GM18502 (cell line): ENCODE measurements around the gene ERBB3.
A peak's percentile ranks its signal among the peaks of the same experiment; 100 is the strongest.

Experiments
- ATAC-seq: cut with Tn5 transposase; IDR thresholded peaks from one replicate; pipeline ENCODE4 v1.9.1; 2021; ENCODE audit warnings: mild to moderate bottlenecking; ENCODE audit not compliant: unreplicated experiment, poor library complexity

ERBB3 gene

DNA sequence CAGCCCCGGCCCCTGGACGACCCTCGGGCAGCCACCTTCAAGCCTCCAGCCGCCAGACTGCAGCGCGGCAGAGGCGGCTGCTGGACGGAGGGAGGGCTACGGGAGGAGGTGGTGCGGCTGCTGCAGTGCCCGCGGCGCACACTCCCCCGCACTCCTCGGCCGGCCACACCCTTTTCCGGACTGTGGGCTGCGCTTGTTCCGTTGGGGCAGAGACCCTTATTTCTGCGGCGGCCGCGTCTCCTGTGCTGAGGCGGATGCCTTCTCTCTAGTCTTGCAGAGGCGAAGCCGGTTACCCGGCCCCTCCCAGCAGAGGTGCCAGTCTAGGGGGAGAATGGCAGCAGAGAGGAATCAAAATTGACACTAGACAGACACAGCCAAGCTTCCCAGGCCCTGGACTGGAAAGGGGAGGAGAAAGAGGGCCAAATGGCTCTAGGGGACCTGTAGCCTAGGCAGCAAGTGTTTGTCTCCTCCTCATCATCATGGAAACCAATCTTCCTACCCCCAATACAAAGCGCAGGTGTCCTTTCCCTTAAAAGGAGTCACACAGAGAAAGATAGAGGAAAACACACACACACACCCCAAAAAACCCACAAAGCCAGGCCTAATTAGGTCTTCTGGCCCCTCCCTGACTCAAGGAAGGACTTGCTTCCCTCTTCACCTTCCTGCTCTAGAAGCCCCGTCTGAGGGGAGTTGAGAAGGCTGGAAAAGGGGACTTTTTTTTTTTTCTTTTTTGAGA, 49.4 kb downstream of the ERBB3 start:
- ATAC-seq: peak; percentile 38

DNA sequence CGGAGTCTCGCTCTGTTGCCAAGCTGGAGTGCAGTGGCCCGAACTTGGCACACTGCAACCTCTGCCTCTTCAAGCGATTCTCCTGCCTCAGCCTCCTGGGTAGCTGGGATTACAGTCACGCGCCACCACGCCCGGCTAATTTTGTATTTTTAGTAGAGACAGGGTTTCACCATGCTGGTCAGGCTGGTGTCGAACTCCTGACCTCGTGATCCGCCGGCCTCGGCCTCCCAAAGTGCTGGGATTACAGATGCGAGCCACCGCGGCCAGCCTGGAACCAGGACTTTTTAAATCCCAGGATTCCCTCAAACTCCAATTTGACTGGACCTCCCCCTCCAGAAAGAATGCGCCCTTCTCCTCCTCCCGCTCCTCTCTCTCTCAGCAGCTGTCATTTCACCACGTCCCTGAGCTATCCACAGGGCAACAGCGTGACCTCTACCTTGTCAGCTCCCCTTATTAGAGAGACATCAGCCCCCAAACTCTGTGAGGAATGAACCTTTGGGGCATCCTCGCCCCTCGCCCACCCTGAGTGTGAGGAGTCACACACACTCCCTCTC, 50.1 kb downstream of the ERBB3 start:
- no peak for ATAC-seq

DNA sequence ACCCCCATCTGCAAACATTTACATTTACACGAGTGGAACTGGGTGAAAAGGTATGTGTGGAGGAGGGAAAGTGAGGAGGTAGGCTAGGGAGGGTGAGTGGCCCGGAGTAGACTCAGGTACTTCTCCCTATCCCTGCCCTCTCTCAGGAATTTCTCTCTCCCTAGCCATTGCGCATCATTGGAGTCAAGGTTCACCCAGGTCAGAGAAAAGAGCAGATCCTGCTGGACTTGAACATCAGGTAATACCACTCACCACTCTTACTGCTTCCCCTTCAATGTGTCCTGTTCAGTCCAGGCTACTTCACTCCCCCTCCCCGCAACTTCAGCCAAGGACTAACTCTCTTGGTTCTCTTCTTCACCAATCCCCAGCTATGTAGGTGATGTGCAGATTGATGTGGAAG, 50.9 kb downstream of the ERBB3 start:
- no peak for ATAC-seq

DNA sequence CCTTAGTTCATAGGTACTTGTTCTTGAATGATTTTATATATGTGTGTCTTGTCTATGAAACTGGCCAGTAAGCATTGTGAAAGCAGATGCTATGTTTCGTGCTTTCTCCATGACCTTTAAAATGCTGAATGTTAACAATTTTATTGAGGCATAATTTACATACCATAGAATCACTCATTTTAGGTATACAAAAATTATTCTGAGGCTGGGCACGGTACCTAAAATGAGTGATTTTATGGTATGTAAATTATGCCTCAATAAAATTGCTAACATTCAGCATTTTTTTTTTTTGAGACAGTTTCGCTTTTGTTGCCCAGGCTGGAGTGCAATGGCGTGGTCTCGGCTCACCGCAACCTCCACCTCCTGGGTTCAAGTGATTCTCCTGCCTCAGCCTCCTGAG, 54.9 kb downstream of the ERBB3 start:
- ATAC-seq: no peak

DNA sequence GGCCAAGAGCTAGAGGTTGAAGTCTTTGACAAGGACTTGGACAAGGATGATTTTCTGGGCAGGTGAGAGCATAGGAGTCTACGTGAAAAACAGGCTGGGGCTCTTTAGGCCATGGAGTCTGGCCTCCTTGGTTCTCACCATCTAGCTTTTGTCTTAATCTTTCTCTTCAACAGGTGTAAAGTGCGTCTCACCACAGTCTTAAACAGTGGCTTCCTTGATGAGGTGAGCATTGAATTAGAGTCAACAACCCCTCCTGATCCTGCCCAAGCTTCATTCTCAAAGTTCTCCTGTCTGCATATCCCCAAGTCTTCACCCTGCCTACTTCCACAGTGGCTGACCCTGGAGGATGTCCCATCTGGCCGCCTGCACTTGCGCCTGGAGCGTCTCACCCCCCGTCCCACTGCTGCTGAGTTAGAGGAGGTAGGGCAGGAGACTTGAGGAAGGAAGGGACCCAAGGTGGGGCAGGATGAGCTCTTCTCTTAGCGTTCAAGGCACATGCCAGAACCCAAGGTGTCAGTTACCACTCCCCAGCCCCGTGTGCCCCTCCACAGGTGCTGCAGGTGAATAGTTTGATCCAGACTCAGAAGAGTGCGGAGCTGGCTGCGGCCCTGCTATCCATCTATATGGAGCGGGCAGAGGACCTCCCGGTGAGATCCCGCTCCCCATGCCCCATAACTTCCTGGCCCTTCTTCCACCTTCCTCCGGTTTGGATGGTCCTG, 58.0 kb downstream of the ERBB3 start:
- ATAC-seq: no peak

DNA sequence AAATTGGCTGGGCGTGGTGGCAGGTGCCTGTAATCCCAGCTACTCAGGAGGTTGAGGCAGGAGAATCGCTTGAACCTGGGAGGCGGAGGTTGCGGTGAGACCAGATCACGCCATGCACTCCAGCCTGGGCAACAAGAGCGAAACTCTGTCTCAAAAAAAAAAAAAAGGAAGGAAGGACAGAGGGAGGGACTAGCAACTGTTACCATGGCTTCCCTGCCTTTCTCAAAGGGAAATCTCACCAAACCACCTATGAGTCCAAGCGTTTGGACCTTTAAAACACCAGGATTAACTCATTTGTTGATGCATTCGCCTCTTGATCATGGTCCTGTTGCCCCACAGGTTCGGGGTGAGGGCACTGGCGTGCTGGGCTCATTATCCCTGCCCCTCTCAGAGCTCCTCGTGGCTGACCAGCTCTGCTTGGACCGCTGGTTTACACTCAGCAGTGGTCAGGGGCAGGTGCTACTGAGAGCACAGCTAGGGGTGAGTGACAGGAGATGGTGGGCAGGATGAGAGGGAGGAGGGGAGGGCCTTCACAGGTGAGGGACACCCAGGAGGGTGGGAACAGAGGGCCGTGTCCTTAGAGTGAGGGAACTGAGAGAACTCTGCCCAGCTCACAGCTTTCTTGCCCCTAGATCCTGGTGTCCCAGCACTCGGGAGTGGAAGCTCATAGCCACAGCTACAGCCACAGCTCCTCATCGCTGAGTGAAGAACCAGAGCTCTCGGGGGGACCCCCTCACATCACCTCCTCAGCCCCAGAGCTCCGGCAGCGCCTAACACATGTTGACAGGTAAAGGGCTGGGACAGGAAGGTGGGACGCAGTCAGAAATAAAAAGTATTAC, 62.2 kb downstream of the ERBB3 start:
- no peak for ATAC-seq

DNA sequence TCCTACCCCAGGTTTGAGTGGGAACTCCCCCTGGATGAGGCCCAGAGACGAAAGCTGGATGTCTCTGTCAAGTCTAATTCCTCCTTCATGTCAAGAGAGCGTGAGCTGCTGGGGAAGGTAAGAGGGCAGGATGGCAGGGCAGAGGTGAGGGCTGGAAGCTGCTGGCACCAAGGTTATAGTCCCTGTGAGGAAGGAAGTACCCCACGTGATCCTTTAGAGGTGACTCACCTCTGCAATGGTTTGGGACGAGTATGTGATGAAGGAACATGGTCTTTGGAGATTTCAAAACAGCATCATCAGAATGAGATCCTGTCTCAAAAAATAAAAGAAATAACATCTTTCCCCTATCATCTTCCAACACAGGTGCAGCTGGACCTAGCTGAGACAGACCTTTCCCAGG, 63.3 kb downstream of the ERBB3 start:
- ATAC-seq: no peak

DNA sequence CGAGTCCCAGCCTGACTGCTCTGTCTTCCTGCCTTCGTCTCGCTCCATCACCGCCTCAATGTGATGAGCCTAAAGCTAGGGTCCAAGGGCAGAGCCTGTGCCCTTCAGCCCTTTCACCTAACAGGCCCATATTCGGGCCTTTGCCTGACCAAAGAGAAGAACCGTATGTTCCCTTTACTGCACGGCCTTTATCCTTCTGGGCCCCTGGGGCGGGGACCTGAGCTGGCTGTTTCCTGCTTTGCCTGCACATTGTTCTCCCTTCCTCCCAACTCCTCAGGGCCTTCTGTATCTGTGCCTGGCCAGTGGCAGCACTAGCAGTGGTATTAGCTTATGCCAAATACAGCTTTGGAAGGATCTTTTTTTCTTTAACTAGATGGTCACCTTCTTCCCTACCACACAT, 63.9 kb downstream of the ERBB3 start:
- no peak for ATAC-seq

DNA sequence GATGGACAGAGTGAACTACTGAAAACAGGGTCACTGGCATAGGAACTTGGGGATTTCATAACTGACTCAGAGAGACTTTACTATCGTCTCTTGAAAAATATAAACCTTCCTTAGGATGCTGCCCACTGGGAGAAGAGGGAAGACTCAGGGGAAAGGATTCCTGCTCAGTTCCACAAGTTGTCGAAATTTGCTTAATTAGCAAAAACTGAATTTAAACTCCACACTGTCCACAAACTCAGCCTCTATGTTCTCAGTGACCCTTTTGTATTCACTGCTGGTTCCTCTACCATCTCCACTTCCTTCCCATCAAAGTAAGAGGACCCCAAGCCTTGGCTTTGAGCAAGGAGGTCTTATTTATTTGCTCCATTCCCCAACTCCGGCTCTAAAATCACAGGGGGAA, 65.3 kb downstream of the ERBB3 start:
- ATAC-seq: no peak

DNA sequence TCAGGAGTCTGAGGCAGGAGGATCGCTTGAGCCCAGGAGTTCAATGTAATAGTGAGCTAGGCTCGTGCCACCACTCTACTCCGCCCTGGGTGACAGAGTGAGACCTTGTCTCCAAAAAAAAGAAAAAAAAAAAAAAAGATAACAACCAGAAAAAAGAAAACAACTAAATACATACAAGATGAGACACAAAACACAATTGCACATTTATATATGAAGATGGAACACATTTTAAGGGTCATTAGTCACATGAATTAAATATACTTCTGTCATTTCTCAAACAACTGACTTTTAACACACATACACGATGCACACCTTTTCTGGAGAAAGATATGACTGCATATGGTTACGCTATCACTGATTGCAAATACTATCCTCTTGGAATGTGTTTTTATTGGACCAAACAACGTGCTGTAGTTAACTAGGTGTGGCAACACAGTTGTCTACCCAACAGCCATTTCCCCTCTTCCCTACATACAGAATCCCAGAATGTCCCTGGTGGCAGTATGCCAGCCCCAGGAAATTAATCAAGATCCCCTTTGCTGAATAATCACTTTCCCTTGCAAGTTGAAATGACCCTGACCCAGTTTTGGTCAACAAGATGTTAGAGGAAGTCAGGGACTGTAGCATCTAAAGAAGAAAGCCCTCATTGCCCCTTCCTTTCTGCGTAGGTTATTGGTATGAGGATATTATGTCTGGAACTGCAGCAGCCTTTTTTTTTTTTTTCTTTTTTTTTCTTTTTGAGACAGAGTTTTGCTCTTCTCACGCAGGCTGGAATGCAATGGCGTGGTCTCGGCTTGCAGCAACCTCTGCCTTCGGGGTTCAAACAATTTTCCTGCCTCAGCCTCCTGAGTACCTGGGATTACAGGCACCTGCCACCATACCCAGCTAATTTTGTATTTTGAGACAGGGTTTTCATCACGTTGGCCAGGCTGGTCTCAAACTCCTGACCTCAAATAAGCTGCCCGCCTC, 66.8 kb downstream of the ERBB3 start:
- ATAC-seq: no peak

DNA sequence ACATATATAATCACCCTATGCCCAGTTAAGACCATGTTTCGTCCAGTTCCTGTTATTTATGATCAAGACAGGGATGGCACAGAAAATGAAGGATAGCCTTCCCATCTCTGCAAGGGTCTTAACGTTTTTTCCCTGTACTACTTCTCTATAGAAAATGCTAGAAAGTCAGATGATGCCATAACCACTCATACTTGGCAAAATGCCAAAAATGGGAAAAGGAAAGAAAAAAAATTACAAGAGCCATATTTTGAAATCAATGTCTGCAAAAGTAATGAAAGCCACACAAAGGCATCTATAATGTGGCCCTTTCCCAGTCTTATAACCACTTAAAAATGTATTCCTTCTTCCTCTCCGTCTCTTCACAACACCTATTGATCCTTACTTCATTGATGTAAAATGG, 70.6 kb downstream of the ERBB3 start:
- ATAC-seq: no peak

DNA sequence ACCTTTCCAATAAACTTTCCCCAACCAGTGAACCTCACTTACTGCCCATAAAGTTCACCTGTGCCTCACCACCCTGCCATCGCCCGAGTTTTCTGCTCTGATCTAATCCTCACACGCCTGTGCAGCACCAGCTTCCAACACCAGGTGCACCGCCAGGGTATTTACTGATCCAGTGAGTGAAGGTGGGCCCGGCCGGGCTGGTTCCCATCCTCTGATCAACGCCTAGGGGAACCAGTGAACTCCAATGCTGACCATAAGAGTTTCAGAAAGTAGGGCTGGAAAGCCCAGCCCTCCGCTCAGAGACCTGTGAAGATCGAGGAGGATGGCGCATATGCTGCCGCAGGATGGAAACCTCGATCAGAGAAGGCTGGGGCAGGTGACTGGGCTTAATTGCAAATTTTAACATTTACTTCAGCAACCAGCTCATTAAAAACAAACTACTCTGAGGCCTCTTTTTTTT, 71.7 kb downstream of the ERBB3 start:
- ATAC-seq: peak; percentile 61

DNA sequence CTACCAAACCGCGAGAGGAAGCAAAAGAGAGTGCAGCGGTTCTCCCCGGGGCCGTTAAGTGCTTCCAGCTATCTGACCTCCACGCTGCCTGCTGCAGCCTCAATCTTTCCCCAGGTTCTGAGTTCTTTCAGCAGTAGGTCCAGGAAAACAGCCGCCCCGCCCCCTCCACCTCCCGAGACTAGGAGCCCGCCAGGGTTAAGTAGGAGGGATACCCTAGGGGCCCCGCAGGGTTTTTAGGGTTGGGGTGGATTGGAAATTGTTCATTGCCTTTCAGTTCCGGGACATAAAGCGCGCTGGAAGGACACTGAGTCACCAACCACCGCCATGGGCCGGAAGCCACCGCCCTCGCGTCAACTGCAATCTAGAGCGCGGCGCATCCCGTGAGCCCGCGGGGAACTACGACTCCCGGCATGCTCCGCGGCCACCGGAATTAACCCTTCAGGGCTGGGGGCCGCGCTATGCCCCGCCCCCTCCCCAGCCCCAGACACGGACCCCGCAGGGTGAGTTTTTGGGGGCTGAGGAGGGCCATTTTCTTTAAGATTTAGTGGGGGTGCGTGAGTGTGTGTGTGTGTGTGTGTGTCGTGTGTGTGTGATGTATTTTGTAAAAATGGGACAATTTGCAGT, 72.3 kb downstream of the ERBB3 start, which contains the start of gene MYL6B:
MYL6B (plus strand) TSS at position 456 of the 624 bp plus-strand sequence. CDS start 1,332 bp downstream, outside the sequence.
- peak; percentile 83 for ATAC-seq
